AG10803 (cell line): ENCODE data around the gene FREM1.

ENCODE experiments used
- DNase-seq: peaks from one replicate; pipeline ENCODE4 v3.0.0; 2010; ENCODE audit warnings: low read depth
- H3K4me3 ChIP-seq: 2 replicates; pipeline ENCODE4 v1.5.1; 2011; ENCODE audit warnings: mild to moderate bottlenecking, low read length, control low read depth
- CTCF ChIP-seq: conservative IDR thresholded peaks from 2 replicates; pipeline ENCODE4 v1.5.1; 2011; ENCODE audit warnings: mild to moderate bottlenecking, low read length, control low read depth, inconsistent platforms

FREM1 gene

GRCh38 chr9:14903040-14903439 is 7.2 kb downstream of the FREM1 start:
- no peak for TF ChIP-seq CTCF
- no peak for DNase-seq
- no peak overlapping the region for H3K4me3 ChIP-seq

DNA sequence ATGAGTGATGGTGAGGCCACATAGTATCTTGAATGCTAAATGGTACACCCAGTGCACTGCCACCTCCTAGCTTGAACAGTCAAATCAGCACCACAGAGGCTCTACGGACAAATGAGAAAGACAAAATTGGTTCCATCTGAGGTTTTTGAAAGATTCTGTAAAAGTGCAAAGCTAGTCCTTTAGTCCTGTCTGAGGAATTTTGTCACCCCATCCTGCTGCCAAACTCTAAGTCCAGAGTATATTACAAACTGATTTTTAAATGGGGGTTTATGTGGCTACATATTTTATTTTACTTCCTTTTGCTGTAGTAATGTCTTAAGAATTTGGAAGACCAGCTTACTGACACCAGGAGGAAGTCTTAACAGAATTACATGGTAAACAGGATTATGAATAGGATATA is 7.7 kb downstream of the FREM1 start:
- DNase-seq: no peak
- TF ChIP-seq CTCF: no peak
- no peak overlapping the region for H3K4me3 ChIP-seq

- no peak for TF ChIP-seq CTCF
- H3K4me3 ChIP-seq: no peak overlapping the region
- no peak for DNase-seq
Observed at GRCh38 chr9:14899815-14900193, 10.4 kb downstream of the FREM1 start.

GRCh38 chr9:14899042-14899814 is 11.0 kb downstream of the FREM1 start:
- DNase-seq: no peak
- H3K4me3 ChIP-seq: no peak overlapping the region
- TF ChIP-seq CTCF: no peak

GRCh38 chr9:14895806-14896205 is 14.4 kb downstream of the FREM1 start:
- no peak for TF ChIP-seq CTCF
- no peak overlapping the region for H3K4me3 ChIP-seq
- peak; percentile 26 for DNase-seq

DNA sequence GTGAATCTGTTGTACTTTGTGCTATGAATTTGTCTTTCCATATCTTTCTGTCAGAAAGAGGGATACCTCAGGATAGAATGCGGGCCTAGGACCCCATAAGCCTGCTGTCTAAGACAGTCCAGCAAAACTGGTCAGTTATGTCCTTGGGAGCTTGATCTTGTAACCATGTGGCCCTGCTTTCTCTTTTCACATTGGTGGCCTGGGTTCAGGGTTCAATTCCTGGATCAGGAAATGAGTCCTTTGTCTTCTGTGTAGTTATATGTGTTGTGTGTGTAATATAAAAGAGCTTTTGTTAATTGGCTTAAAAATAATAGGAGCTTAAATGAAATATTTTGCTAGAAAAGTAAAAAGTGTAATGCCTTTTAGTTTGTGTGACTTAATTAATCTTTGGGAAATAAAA is 16.9 kb downstream of the FREM1 start:
- H3K4me3 ChIP-seq: no peak overlapping the region
- TF ChIP-seq CTCF: no peak
- DNase-seq: no peak

- TF ChIP-seq CTCF: no peak
- H3K4me3 ChIP-seq: no peak overlapping the region
- no peak for DNase-seq
Observed at GRCh38 chr9:14891332-14891731, 18.9 kb downstream of the FREM1 start.
